ENCODE measurements around the gene CDC20. TPM values are rescaled to one million over a fixed set of nuclear protein-coding genes. Genes with fewer than 3 reads are reported as not detected.

Gene CDC20
- total RNA-seq, 1 donor from 2014 or later = 164 TPM

DNA sequence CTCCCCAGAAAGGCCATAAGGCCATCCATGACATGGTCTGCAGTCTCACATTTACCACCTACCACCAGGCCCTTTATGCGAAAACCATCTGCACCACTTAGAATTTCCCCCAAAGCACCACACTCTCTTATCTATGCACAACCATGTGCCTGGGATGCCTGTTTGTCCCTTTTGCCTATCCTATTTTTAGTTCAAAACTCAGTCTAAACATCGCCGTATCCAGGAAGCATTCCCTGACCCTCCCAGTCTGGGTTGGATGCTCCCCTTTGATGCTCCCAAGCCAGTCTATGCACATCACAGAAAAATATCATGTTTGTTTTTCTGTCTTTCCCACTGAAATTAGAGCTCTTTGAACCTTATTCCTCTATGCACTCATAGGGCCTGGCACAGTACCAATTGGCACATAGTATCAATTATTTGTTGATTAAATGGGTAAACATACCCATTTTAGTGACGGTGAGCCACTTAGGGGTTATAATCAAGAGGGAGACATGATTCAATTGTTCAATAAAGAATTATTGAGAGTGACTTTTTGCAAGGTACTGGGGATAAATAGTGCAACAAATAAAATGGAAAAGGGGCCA lies 14.4 kb upstream of the CDC20 start:
- H3K4me1 Mint-ChIP-seq = peaks cover 20% of the 10 kb centered on the region
- Histone ChIP-seq H3K27me3 (peaks cover 14% of the 10 kb centered on the region), H3K9me3 (ENCODE audit: low read depth) (no peaks in the 10 kb centered on the region), H3K36me3 (no peaks in the 10 kb centered on the region), H3K79me2 (ENCODE audit: low read depth) (no peaks in the 10 kb centered on the region), H2AFZ (replicated peaks) (no peak overlapping the region), H3K9ac (no peak overlapping the region), H3K27ac (no peak overlapping the region), H3F3A (ENCODE audit: low read depth) (peaks cover 16% of the 10 kb centered on the region), H3K4me1 (peaks cover 29% of the 10 kb centered on the region), H4K20me1 (ENCODE audit: low read depth) (no peaks in the 10 kb centered on the region), H3K4me3 (no peak overlapping the region), H3K4me2 (no peak overlapping the region)
- peaks cover 8% of the 10 kb centered on the region for H3K27me3 Mint-ChIP-seq (ENCODE audit: insufficient read depth, low read depth)
- TF ChIP-seq, protein P1, sequence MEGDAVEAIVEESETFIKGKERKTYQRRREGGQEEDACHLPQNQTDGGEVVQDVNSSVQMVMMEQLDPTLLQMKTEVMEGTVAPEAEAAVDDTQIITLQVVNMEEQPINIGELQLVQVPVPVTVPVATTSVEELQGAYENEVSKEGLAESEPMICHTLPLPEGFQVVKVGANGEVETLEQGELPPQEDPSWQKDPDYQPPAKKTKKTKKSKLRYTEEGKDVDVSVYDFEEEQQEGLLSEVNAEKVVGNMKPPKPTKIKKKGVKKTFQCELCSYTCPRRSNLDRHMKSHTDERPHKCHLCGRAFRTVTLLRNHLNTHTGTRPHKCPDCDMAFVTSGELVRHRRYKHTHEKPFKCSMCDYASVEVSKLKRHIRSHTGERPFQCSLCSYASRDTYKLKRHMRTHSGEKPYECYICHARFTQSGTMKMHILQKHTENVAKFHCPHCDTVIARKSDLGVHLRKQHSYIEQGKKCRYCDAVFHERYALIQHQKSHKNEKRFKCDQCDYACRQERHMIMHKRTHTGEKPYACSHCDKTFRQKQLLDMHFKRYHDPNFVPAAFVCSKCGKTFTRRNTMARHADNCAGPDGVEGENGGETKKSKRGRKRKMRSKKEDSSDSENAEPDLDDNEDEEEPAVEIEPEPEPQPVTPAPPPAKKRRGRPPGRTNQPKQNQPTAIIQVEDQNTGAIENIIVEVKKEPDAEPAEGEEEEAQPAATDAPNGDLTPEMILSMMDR (IDR thresholded peaks at IDR 0.05) = no peak
- TF ChIP-seq EZH2 (IDR thresholded peaks at IDR 0.05) = no peak
- TF ChIP-seq EZH2phosphoT487 (IDR thresholded peaks at IDR 0.05) = no peak
- no peaks in the 10 kb centered on the region for H3K9me3 Mint-ChIP-seq
- DNase-seq (ENCODE audit: low spot score) = no peak
- no peak overlapping the region for H3K27ac Mint-ChIP-seq
- no peak overlapping the region for H3K4me3 Mint-ChIP-seq
- H3K36me3 Mint-ChIP-seq = no peaks in the 10 kb centered on the region

DNA sequence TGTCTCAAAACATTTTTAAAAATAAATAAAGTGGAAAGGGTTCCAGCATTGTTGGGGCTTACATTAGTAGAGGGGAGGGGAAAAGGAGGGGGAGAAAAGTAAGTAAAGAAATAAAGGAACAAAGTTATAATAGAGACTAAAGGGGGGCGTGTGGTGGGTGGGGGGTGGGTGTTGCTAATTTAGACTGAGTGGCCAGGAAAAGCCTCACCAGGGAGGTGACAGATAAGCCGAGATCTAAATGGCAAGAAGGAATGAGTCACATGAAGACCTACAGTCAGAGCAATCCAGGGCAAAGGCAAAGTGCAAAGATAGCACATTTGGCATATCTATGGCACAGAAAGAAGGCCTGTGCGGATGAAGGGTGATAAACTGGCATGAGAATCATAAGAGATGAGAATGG lies 13.7 kb upstream of the CDC20 start:
- no peak for TF ChIP-seq EZH2 (IDR thresholded peaks at IDR 0.05)
- TF ChIP-seq EZH2phosphoT487 (IDR thresholded peaks at IDR 0.05) = no peak
- TF ChIP-seq, protein P1 (IDR thresholded peaks at IDR 0.05) = no peak
- Mint-ChIP-seq H3K4me1 (peaks cover 27% of the 10 kb centered on the region), H3K4me3 (no peak overlapping the region), H3K36me3 (no peaks in the 10 kb centered on the region), H3K27me3 (ENCODE audit: insufficient read depth, low read depth) (peaks cover 13% of the 10 kb centered on the region), H3K9me3 (no peaks in the 10 kb centered on the region), H3K27ac (no peak overlapping the region)
- Histone ChIP-seq H3K9ac (no peak overlapping the region), H3K27ac (no peak overlapping the region), H3K79me2 (ENCODE audit: low read depth) (no peaks in the 10 kb centered on the region), H4K20me1 (ENCODE audit: low read depth) (no peaks in the 10 kb centered on the region), H3K36me3 (no peaks in the 10 kb centered on the region), H3K4me1 (peaks cover 34% of the 10 kb centered on the region), H3K4me3 (no peak overlapping the region), H2AFZ (replicated peaks) (no peak overlapping the region), H3K27me3 (peaks cover 14% of the 10 kb centered on the region), H3F3A (ENCODE audit: low read depth) (peaks cover 24% of the 10 kb centered on the region), H3K4me2 (no peak overlapping the region), H3K9me3 (ENCODE audit: low read depth) (no peaks in the 10 kb centered on the region)
- no peak for DNase-seq (ENCODE audit: low spot score)

DNA sequence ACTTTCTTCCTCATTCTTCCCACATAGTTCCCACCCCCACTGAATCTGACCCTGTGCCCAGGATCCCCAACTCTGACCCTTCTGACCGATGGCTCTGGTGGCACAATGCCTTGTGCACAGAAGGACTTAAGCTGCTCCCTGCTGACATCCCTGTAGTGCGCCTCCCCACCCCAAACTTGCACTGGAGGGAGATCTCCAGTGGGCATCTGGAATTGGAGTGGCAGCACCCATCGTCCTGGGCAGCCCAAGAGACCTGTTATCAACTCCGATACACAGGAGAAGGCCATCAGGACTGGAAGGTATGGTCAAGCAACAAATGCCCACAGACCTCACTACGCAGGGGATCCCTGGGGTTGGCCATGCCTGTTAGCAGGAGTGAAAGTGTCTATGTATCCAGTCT lies 12.1 kb upstream of the CDC20 start:
- Histone ChIP-seq H3K4me3 (no peak overlapping the region), H3K27me3 (peaks cover 14% of the 10 kb centered on the region), H3K4me1 (peaks cover 38% of the 10 kb centered on the region), H3K9ac (no peak overlapping the region), H3K9me3 (ENCODE audit: low read depth) (no peaks in the 10 kb centered on the region), H3K36me3 (no peaks in the 10 kb centered on the region), H3K4me2 (peak overlapping the region; percentile 66), H2AFZ (replicated peaks) (peak overlapping the region; percentile 80), H4K20me1 (ENCODE audit: low read depth) (no peaks in the 10 kb centered on the region), H3K79me2 (ENCODE audit: low read depth) (no peaks in the 10 kb centered on the region), H3K27ac (no peak overlapping the region), H3F3A (ENCODE audit: low read depth) (peaks cover 26% of the 10 kb centered on the region)
- Mint-ChIP-seq H3K27ac (no peak overlapping the region), H3K9me3 (no peaks in the 10 kb centered on the region), H3K27me3 (ENCODE audit: insufficient read depth, low read depth) (peaks cover 9% of the 10 kb centered on the region), H3K4me3 (no peak overlapping the region), H3K36me3 (no peaks in the 10 kb centered on the region), H3K4me1 (peaks cover 30% of the 10 kb centered on the region)
- TF ChIP-seq EZH2phosphoT487 (IDR thresholded peaks at IDR 0.05) (no peak), EZH2 (IDR thresholded peaks at IDR 0.05) (no peak)
- TF ChIP-seq, protein P1 (IDR thresholded peaks at IDR 0.05) = no peak
- DNase-seq (ENCODE audit: low spot score) = no peak
